Psoas muscle (tissue), 8 donors: ENCODE data around the gene RNF152. TPM values are rescaled to one million over a fixed set of nuclear protein-coding genes. Genes with fewer than 3 reads are reported as not detected.

Experiments used
- ATAC-seq, 4 donors: fragments of 200-7000 bp; cut with Tn5 transposase; one replicate each; pipeline ENCODE4 v1.9.1; 2020; ENCODE audit warnings: moderate library complexity in 3 of 4, mild to moderate bottlenecking in 2 of 4
- DNase-seq, 2 donors: peaks; one replicate each; pipeline ENCODE4 v3.0.0-alpha.2; 2020
- H3K27ac ChIP-seq: fragments of 200-600 bp; one replicate; pipeline ENCODE4 v1.8.0; 2022
- H3K27me3 ChIP-seq, 3 donors: fragments of 200-600 bp in 1 of 3; one replicate each; pipeline versions ENCODE4 v1.6.1 to v1.8.0; 2013 to 2022; ENCODE audit warnings: low read length in 2 of 3, mild to moderate bottlenecking in 2 of 3, moderate library complexity in 1 of 3; ENCODE audit not compliant: insufficient read depth in 3 of 3
- H3K36me3 ChIP-seq, 2 donors: fragments of 200-600 bp in 1 of 2; one replicate each; pipeline versions ENCODE4 v1.6.1 to v1.8.0; 2013 to 2022; ENCODE audit warnings: low read depth in 1 of 2, mild to moderate bottlenecking in 1 of 2, moderate library complexity in 1 of 2; ENCODE audit not compliant: insufficient read depth in 1 of 2
- H3K4me1 ChIP-seq: fragments of 200-600 bp; one replicate; pipeline ENCODE4 v1.8.0; 2022
- H3K4me3 ChIP-seq: fragments of 200-600 bp; one replicate; pipeline ENCODE4 v1.8.0; 2022; ENCODE audit warnings: mild to moderate bottlenecking
- H3K9me3 ChIP-seq: fragments of 200-600 bp; one replicate; pipeline ENCODE4 v1.8.0; 2022
- WGBS, 3 donors: extraction: QIAGEN DNeasy Blood & Tissue Kit; methylation state at CpG; one replicate each; pipeline versions ENCODE4 v1.1.6 to v1.1.7; 2013; 5-methylcytosine and 5-hydroxymethylcytosine counted together
- intact Hi-C, 2 donors: fragments of 100-400 bp; cut with DNase I; formaldehyde crosslinking; loops; one replicate each; pipeline versions ENCODE4 v1.11.0 to v1.14.2; 2022
- polyA plus RNA-seq, 3 donors: library from polyadenylated mRNA; stranded (reverse); fragments of 200-250 nt; gene quantifications; one replicate each; pipeline ENCODE4 v1.2.3, GENCODE V29; 2013
- total RNA-seq, 4 donors: library from RNA; stranded (reverse); fragmentation: NEBNext Ultra II Directional in 2 of 4; extraction: Animal tissue kit (Norgen Biotek cat#: 25700) in 2 of 4; gene quantifications; one replicate each; pipeline versions ENCODE4 v1.2.1 to v1.2.4, GENCODE V29; 2021 to 2023
- TF ChIP-seq, protein P1 (sequence below): fragments of 200-600 bp; IDR thresholded peaks from one replicate; pipeline ENCODE4 v1.8.0; 2022; ENCODE audit warnings: antibody characterized with exemption
- donor health status: healthy with polysubstance abuse.
- donor health status: DM: no; HTN: no; CAD: no; lungs with moderate emphysema.
- donor health status: Bipolar disorder and iron deficiency.
- donor health status: healthy.
- donor health status: DM: yes; HTN: yes; CAD: no.
- donor health status: DM: no; HTN: no; CAD: no.
- donor health status: DM: no; HTN: no; CAD: no.
- donor health status: DM: yes; HTN: yes; CAD: no.

The RNF152 gene
- total and polyA plus RNA-seq, 7 donors = 0.48 to 4.0 (median 2.5) TPM

DNA sequence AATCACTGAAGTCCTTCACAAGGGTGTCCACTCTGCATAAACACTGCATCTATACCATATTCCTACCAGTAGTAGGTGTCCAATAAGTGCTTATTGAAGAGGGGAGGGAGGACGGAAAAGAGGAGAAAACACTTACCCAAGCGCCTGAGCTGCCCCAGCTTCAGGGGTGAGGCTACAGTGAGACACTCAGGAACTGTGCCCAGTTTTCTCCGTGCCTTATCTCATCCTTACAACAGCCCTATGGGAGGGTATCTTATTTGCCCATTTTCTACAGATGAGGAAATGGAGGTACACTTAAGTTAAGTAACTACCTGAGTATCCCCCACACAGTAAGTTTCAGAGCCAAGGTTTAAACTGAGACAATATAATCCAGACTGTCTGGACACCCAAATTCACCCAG is 41.5 kb downstream of the RNF152 start:
- DNase-seq (no peak), ATAC-seq (no peak)
- Histone ChIP-seq H3K9me3 (no peaks in the 10 kb centered on the region), H3K4me3 (no peak overlapping the region), H3K27me3 (no peaks in the 10 kb centered on the region), H3K4me1 (no peaks in the 10 kb centered on the region), H3K27ac (no peak overlapping the region), H3K36me3 (no peaks in the 10 kb centered on the region)
- 59 to 85% (median 81%) methylated on average over 3 of the region's 3 CpGs for WGBS, 3 donors
- intact Hi-C loops = no loop called here
- TF ChIP-seq, protein P1, sequence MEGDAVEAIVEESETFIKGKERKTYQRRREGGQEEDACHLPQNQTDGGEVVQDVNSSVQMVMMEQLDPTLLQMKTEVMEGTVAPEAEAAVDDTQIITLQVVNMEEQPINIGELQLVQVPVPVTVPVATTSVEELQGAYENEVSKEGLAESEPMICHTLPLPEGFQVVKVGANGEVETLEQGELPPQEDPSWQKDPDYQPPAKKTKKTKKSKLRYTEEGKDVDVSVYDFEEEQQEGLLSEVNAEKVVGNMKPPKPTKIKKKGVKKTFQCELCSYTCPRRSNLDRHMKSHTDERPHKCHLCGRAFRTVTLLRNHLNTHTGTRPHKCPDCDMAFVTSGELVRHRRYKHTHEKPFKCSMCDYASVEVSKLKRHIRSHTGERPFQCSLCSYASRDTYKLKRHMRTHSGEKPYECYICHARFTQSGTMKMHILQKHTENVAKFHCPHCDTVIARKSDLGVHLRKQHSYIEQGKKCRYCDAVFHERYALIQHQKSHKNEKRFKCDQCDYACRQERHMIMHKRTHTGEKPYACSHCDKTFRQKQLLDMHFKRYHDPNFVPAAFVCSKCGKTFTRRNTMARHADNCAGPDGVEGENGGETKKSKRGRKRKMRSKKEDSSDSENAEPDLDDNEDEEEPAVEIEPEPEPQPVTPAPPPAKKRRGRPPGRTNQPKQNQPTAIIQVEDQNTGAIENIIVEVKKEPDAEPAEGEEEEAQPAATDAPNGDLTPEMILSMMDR = no peak

DNA sequence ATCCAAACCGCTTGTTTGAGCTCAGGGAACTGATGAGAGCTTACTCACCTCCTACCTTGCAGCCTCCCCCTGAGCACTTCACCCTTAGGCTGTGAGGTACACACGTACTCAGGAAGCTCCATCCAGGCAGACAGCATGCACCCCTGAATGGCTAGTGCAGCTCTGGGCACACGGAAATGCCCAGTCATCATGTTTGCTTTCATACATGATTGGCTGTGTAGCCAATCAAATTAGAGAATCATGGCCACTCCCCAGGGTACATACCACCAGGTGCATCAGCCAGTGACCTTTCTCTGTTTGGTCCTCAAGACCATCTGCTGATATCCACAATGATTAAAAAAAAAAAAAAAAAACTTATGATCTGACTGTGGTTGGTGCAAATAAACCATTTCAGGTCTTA is 42.1 kb downstream of the RNF152 start:
- TF ChIP-seq, protein P1 = no peak
- intact Hi-C loops = no loop called here

DNA sequence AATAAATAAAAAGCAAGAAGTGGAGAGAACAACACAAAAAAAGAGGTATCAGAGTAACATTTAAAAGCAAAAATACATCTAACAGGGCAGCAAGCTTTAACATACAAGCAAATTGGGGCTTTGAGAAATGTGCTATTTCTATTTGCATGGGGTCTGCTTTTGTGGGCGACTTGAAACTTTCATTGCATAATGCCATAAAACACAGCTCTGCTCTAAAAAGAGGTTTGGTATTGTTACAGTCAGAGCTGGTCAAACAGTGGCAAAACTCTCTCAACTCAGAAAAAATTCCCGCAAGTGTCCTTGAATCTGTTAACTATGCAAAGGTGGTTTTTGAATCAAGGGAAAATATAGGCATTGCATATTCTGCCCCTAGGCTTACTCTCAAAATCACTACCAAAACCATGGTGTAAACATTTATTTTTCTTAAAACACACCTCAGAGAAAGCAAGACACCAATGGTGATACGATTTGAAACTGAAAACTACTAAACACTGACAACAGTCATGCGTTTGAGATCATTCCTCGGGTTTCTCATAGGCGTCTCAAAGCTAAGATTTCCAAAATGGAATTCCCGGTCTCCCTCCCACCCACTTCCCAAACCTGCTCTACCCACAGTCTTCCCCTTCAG is 45.5 kb downstream of the RNF152 start:
- ATAC-seq (no peak), DNase-seq (no peak)
- intact Hi-C loops = no loop called here
- Histone ChIP-seq H3K27me3 (no peaks in the 10 kb centered on the region), H3K9me3 (no peaks in the 10 kb centered on the region), H3K4me3 (no peak overlapping the region), H3K36me3 (no peaks in the 10 kb centered on the region), H3K27ac (no peak overlapping the region), H3K4me1 (no peaks in the 10 kb centered on the region)
- TF ChIP-seq, protein P1 = no peak
- 66 to 72% (median 70%) methylated on average over 7 of the region's 7 CpGs for WGBS, 3 donors

More for the DNA sequence above, 42.1 kb downstream of the RNF152 start:
- Histone ChIP-seq H3K4me1 (no peaks in the 10 kb centered on the region), H3K36me3 (no peaks in the 10 kb centered on the region), H3K27ac (no peak overlapping the region), H3K27me3 (no peaks in the 10 kb centered on the region), H3K9me3 (no peaks in the 10 kb centered on the region), H3K4me3 (no peak overlapping the region)
- 77 to 85% (median 78%) methylated on average over 3 of the region's 3 CpGs for WGBS, 3 donors
- DNase-seq (no peak), ATAC-seq (no peak)

DNA sequence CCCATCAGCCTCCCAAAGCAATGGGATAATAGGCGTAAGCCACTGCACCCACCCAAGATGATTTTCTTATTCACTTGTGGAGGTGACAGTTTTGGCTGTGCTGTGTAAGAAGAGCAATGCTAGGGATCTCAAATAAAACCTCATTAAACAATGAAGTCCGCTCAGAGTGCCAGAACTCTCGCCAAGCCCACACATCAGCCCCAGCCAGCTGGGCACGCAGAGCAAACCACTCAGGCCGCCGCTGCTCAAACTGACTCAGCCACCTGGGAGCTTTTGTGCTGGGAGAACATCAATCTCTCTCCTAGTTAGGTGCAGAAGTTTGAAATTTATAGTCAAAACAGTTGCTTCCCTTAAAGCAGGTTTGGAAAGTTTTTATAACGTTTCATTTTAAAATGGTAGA is 47.6 kb downstream of the RNF152 start:
- 48 to 64% (median 56%) methylated on average over 7 of the region's 7 CpGs for WGBS, 3 donors
- TF ChIP-seq, protein P1 = no peak

DNA sequence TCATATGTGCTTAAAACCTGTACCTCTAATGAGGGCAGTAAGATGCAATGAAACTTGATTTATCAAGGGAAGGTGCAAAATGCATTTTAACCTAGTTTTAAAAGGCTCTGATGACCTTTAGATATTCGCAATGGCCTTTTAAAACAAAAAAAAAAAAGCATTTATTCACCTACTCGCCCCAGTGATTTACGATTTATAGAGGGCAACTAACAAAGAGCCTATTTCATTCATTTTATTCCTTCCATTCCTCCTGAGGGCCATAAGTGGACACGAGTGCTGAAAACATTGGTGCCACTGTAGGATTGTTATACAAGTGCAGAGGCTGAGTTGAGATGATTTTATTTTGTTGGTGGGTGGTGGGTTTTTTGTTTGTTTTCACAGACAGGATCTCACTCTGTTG is 48.1 kb downstream of the RNF152 start:
- 70 to 79% (median 71%) methylated on average over 4 of the region's 4 CpGs for WGBS, 3 donors
- TF ChIP-seq, protein P1 = no peak
- no peak for ATAC-seq

More for the DNA sequence above, 47.6 kb downstream of the RNF152 start:
- ATAC-seq = no peak
- H3K4me1 ChIP-seq = no peaks in the 10 kb centered on the region
- DNase-seq = no peak
- no peaks in the 10 kb centered on the region for H3K36me3 ChIP-seq
- no peak overlapping the region for H3K27ac ChIP-seq
- no peak overlapping the region for H3K4me3 ChIP-seq
- H3K9me3 ChIP-seq = no peaks in the 10 kb centered on the region
- H3K27me3 ChIP-seq = no peaks in the 10 kb centered on the region
- intact Hi-C loops = no loop called here

More for the DNA sequence above, 48.1 kb downstream of the RNF152 start:
- no peak overlapping the region for H3K27ac ChIP-seq
- H3K4me3 ChIP-seq = no peak overlapping the region
- H3K27me3 ChIP-seq = no peaks in the 10 kb centered on the region
- no peak for DNase-seq
- no peaks in the 10 kb centered on the region for H3K9me3 ChIP-seq
- H3K36me3 ChIP-seq = no peaks in the 10 kb centered on the region
- intact Hi-C loops = no loop called here
- no peaks in the 10 kb centered on the region for H3K4me1 ChIP-seq
